Endometrial microvascular endothelial cells (primary cell): ENCODE results near the gene THSD7A. TPM values are rescaled to one million over a fixed set of nuclear protein-coding genes. Genes with fewer than 3 reads are reported as not detected.

Experiments used
- in situ Hi-C: cut with HindIII; loops from 2 replicates; pipeline ENCODE4 v1.10.0; 2017; ENCODE audit warnings: low sequenced_read_pairs, low pct_unique_long_range_greater_than_20kb; ENCODE audit errors: inconsistent ontology term
- total RNA-seq: library from RNA; depleted of rRNA; stranded (reverse); fragments of >200 nt; gene quantifications from one replicate; pipeline ENCODE4 v1.2.3, GENCODE V29; 2015; ENCODE audit errors: inconsistent ontology term

THSD7A gene
- total RNA-seq, 1 donor from 2014 or later = 3.6 TPM

GRCh38 chr7:11754933-11755332 lies 77.1 kb downstream of the THSD7A start:
- in situ Hi-C loops = no loop called here

GRCh38 chr7:11754123-11754522 lies 77.9 kb downstream of the THSD7A start:
- in situ Hi-C loops = no loop called here

- in situ Hi-C loops = no loop called here
These were observed 78.6 kb downstream of the THSD7A start for GRCh38 chr7:11753433-11753832.

- in situ Hi-C loops = no loop called here
These were observed 80.1 kb downstream of the THSD7A start for GRCh38 chr7:11751807-11752389.

- in situ Hi-C loops = no loop called here
These were observed 80.7 kb downstream of the THSD7A start for GRCh38 chr7:11751315-11751714.

GRCh38 chr7:11750191-11750590 lies 81.8 kb downstream of the THSD7A start:
- in situ Hi-C loops = no loop called here

DNA sequence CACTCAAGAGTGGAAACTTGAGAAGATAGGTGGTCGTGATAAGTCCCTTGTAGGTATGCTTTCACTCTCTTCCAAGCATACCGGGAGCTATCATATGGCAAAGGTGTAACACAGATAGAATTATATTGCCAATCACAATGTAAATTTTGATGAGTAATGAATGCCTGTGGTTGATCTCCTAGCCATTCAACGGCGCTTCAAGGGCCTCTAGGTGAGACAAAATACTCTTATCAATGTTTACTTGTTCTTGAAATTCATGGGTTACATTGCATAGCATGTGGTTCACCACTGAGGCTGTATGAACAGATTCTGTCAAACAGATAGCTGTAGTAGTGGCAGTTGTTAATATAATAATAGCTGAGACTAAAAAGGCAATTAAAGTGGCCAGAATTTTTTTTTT lies 82.4 kb downstream of the THSD7A start:
- in situ Hi-C loops = loop anchor here (25.0 kb wide), 1 partner anchor 137 kb away; no protein-coding TSS in a partner anchor

DNA sequence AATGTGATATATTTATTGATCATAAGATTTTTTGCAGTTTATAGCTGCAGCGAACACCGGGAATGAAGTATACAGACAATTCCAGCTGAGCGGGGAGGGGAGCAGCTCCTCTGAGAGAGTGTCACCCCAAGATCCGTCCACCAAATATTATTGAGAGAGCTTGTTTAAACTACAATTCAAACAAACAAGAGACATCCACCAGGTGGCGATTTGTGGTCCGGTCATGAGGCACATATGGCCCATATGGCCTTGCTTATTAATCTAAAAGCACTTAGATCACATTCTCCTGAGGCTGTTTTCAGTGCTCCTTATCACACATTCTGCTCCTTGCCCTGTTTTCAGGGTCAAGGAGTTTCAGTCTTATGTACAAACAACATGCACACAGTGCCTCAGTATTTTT lies 83.1 kb downstream of the THSD7A start:
- in situ Hi-C loops = loop anchor here (25.0 kb wide), 1 partner anchor 137 kb away; no protein-coding TSS in a partner anchor

DNA sequence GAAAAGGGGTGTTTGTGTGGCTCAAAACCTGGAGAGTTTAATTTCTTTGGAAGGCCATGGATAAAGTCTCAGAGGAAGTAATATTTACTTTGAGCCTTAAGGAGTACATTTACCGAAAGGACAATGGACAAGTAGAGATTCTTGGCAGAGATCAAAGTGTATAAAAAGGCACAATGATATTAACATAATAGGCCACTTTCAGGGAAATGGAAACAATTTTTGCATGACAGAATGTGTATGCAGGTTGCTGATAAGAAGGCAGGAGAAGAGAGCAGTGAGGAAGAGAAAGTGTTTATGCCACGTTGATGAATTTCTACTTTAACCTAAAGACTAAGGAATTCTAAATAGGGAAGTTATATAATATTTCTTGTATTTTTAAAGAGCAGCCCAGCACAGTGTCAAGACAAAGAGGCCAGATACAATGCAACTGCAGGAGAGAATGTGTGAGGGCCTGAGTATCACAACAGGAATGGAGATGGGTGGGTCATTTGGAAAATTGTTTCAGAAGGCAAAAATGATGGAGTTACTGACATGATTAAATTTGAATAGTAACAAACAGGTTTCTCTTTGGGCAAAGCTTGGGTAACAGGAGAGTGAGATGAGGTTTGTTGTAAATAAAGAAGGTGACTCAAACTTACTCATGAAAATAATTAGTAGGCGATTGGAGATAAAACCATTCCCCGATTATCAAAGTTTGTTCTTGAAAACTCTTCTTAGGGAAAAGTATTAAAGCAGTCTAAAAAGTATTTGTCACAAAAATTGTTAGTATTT lies 84.1 kb downstream of the THSD7A start:
- in situ Hi-C loops = loop anchor here (25.0 kb wide), 1 partner anchor 136 kb away; no protein-coding TSS in a partner anchor

GRCh38 chr7:11746591-11746990 lies 85.4 kb downstream of the THSD7A start:
- in situ Hi-C loops = loop anchor here (25.0 kb wide), 1 partner anchor 134 kb away; no protein-coding TSS in a partner anchor

GRCh38 chr7:11743548-11743947 lies 88.5 kb downstream of the THSD7A start:
- in situ Hi-C loops = loop anchor here (25.0 kb wide), 1 partner anchor 131 kb away; no protein-coding TSS in a partner anchor

DNA sequence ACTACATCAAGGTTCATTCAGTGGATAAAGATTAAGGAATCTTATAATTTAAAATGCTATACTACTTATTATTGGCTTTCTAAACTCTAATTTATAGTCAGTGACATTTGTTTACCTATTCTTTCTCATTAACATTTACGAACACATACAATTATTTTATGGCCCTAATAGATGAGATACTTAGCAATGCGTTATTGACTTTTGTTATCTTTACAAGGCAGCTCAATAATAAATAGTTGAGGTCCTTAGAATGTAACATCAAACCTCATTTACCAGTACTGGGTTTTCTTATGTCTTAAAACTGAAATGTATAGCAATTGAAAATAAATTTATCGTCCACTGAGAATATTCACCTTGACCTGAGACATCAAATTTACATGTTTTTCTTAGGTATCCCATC lies 89.0 kb downstream of the THSD7A start:
- in situ Hi-C loops = loop anchor here (25.0 kb wide), 1 partner anchor 131 kb away; no protein-coding TSS in a partner anchor

- in situ Hi-C loops = loop anchor here (25.0 kb wide), 1 partner anchor 130 kb away; no protein-coding TSS in a partner anchor
These were observed 89.5 kb downstream of the THSD7A start for GRCh38 chr7:11742496-11742895.

DNA sequence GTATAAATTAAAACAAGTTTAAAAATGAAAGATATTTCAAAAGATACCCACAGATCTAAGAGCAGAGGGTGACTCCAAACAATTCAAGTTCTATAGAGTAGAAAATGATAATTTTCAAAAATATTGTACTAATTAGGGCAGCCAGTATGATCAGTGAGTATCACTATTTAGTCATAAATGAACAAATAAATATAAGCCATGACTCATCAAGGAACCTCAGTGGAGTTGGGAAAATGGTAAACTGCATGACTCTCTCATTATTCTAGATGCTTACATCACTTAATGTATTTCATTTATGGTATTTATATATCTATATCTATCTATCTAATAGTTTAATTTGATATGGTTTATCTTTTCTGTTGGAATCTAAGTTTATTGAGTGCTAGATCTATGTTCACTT lies 94.3 kb downstream of the THSD7A start:
- in situ Hi-C loops = loop anchor here (25.0 kb wide), 1 partner anchor 125 kb away; no protein-coding TSS in a partner anchor

- in situ Hi-C loops = loop anchor here (25.0 kb wide), 1 partner anchor 120 kb away; no protein-coding TSS in a partner anchor
These were observed 99.8 kb downstream of the THSD7A start for GRCh38 chr7:11732207-11732606.

DNA sequence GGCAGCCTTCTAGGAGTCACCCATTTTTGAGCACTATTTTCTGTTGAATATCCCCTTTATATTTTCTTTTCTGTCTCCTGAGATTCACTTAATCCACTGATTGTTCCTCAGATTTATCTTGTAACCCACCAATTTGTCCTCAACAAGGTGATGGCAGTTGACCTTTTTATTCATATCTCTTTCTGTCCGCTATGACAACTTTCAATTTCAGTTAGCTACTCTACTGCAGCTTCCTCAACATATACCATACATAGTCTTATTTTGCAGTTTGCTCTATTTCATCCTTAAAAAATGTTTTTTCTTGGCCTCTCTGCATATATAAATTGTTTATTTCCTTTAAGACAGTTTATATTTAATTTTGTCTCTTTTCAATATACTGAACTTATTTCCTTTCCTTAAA lies 101.3 kb downstream of the THSD7A start:
- in situ Hi-C loops = loop anchor here (25.0 kb wide), 1 partner anchor 118 kb away; no protein-coding TSS in a partner anchor

GRCh38 chr7:11727864-11728263 lies 104.1 kb downstream of the THSD7A start:
- in situ Hi-C loops = loop anchor here (25.0 kb wide), 1 partner anchor 116 kb away; no protein-coding TSS in a partner anchor

- in situ Hi-C loops = loop anchor here (25.0 kb wide), 1 partner anchor 114 kb away; no protein-coding TSS in a partner anchor
These were observed 105.2 kb downstream of the THSD7A start for GRCh38 chr7:11726794-11727155.

DNA sequence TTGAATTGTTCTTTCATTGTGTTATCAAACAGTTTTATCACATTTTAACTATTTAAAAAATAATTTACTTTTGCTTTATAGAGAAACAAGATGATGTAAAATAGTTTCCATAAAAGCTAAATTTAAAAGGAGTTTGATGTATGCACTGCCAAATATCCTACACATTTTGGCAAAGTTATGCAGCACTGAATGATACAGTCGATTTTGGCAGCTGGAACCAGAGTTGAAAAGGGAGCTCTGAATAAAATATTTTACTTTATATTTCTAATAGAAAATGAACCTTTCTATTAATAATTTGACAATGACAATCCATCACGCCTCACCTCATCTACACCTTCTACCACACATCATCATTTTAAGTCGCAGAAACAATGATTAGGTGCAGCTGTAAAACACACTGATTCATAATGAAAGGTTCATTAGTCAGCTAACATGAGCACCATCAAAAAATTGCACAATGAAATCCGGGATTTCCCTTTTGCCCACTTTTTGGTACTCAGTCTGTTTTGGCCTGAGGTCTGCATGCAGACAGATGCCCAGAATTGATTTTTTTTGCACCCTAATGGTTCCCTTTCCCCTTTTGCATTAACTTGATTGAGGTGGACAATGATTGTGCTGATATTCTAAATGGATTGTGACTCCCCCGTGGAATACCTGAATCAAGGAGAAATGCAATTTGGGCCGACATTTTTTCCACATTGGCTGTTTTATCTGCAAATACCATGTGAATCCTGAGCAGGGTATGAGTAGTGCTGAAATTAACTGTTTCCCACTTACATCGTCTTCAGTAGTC lies 105.8 kb downstream of the THSD7A start:
- in situ Hi-C loops = loop anchor here (25.0 kb wide), 1 partner anchor 114 kb away; no protein-coding TSS in a partner anchor
